HG03103 (cell line): ENCODE measurements around the gene TMEM218.

ENCODE experiments used
- ATAC-seq: cut with Tn5 transposase; IDR thresholded peaks from one replicate; pipeline ENCODE4 v1.9.1; 2021; ENCODE audit warnings: low read depth; ENCODE audit not compliant: unreplicated experiment

TMEM218 gene

GRCh38 chr11:125132071-125132470, 20.6 kb upstream of the TMEM218 start:
- ATAC-seq: no peak

- no peak for ATAC-seq
These were observed 18.0 kb upstream of the TMEM218 start for GRCh38 chr11:125129316-125129993.

- ATAC-seq: no peak
These were observed 17.0 kb upstream of the TMEM218 start for GRCh38 chr11:125128450-125128849.

- no peak for ATAC-seq
These were observed 13.2 kb upstream of the TMEM218 start for GRCh38 chr11:125124618-125124992.

GRCh38 chr11:125123947-125124617, 12.7 kb upstream of the TMEM218 start:
- ATAC-seq: peak; percentile 70

GRCh38 chr11:125123194-125123946, 11.9 kb upstream of the TMEM218 start:
- ATAC-seq: no peak

- no peak for ATAC-seq
These were observed 6.0 kb upstream of the TMEM218 start for GRCh38 chr11:125117429-125117828.

GRCh38 chr11:125114518-125114917, 3.1 kb upstream of the TMEM218 start:
- ATAC-seq: no peak

- no peak for ATAC-seq
These were observed 780 bp upstream of the TMEM218 start for GRCh38 chr11:125112208-125112604.

- no peak for ATAC-seq
These were observed 454 bp downstream of the TMEM218 start for GRCh38 chr11:125111001-125111342.

- ATAC-seq: no peak
These were observed 920 bp downstream of the TMEM218 start for GRCh38 chr11:125110506-125110905.

GRCh38 chr11:125108469-125108868, 3.0 kb downstream of the TMEM218 start:
- ATAC-seq: no peak

- no peak for ATAC-seq
These were observed 5.5 kb downstream of the TMEM218 start for GRCh38 chr11:125105926-125106325.

GRCh38 chr11:125102510-125102909, 8.9 kb downstream of the TMEM218 start:
- no peak for ATAC-seq

- no peak for ATAC-seq
These were observed 9.4 kb downstream of the TMEM218 start for GRCh38 chr11:125102025-125102424.

- no peak for ATAC-seq
These were observed 9.8 kb downstream of the TMEM218 start for GRCh38 chr11:125101596-125101995.

GRCh38 chr11:125100136-125100535, 11.3 kb downstream of the TMEM218 start:
- no peak for ATAC-seq

- no peak for ATAC-seq
These were observed 16.7 kb downstream of the TMEM218 start for GRCh38 chr11:125094731-125095130.

GRCh38 chr11:125093502-125093901, 17.9 kb downstream of the TMEM218 start:
- ATAC-seq: no peak

- ATAC-seq: no peak
These were observed 18.8 kb downstream of the TMEM218 start for GRCh38 chr11:125092669-125093068.

- no peak for ATAC-seq
These were observed 19.4 kb downstream of the TMEM218 start for GRCh38 chr11:125091877-125092664.
